A549 (cell line): ENCODE data around the gene CHST11. TPM values are rescaled to one million over a fixed set of nuclear protein-coding genes. Genes with fewer than 3 reads are reported as not detected.

Source experiments
- ATAC-seq, 2 experiments: fragments of 200-7000 bp in 1 of 2; fragments of >200 bp in 1 of 2; cut with Nextera tagmentation in 1 of 2; cut with Tn5 transposase in 1 of 2; 3 replicates each; pipeline versions ENCODE4 v1.8.0 to v1.9.1; 2018 to 2020; ENCODE audit warnings: mild to moderate bottlenecking in 1 of 2, moderate library complexity in 1 of 2
- CTCF ChIA-PET: fragments of 300-600 bp; sonication (Branson Sonifier 250); formaldehyde crosslinking; extraction: SDS; loops from one replicate; lab custom pipeline; 2021; ENCODE audit warnings: antibody characterized with exemption, inconsistent platforms; lab: Yijun Ruan, JAX
- POLR2A ChIA-PET: fragments of 350-600 bp; formaldehyde crosslinking; extraction: SDS; loops from one replicate; lab custom pipeline; 2021; ENCODE audit warnings: antibody characterized with exemption, inconsistent platforms; lab: Yijun Ruan, JAX
- DNase-seq, 2 experiments: peaks; one replicate each; pipeline versions ENCODE4 v3.0.0 to v3.0.0-alpha.2; 2011 to 2016; ENCODE audit warnings: low read depth in 1 of 2, low spot score in 1 of 2
- FAIRE-seq: peaks from 2 replicates; lab custom pipeline; 2011; peaks lifted over from hg19 to GRCh38; lab: Jason Lieb, UNC
- H3K27ac ChIP-seq, 2 experiments: fragments of >200 bp; sonication (Bioruptor Twin); formaldehyde crosslinking; 3 replicates each; pipeline ENCODE4 v1.5.1; 2016 to 2017
- H3K4me1 ChIP-seq: fragments of >200 bp; sonication (Bioruptor Twin); formaldehyde crosslinking; 3 replicates; pipeline ENCODE4 v1.6.1; 2016
- H3K4me2 ChIP-seq: fragments of >200 bp; sonication (Bioruptor Twin); formaldehyde crosslinking; 3 replicates; pipeline ENCODE4 v1.6.1; 2016
- H3K4me3 ChIP-seq: fragments of >200 bp; sonication (Bioruptor Twin); formaldehyde crosslinking; 3 replicates; pipeline ENCODE4 v1.5.1; 2016
- H3K9me3 ChIP-seq: fragments of >200 bp; sonication (Bioruptor Twin); formaldehyde crosslinking; 3 replicates; pipeline ENCODE4 v1.6.1; 2016
- ATOH8 ChIP-seq: fragments of 250-450 bp; sonication (Bioruptor Pico); IDR thresholded peaks from 2 replicates; pipeline ENCODE4 v1.5.0; 2020; ENCODE audit warnings: low read depth, mild to moderate bottlenecking, moderate library complexity
- BCL3 ChIP-seq: fragments of >200 bp; sonication (Bioruptor Twin); formaldehyde crosslinking; IDR thresholded peaks from 3 replicates; pipeline ENCODE4 v1.6.1; 2016
- BHLHE40 ChIP-seq: IDR thresholded peaks from 2 replicates; pipeline ENCODE4 v1.6.1; 2012; ENCODE audit warnings: low read depth, low read length, inconsistent platforms
- CBX2 ChIP-seq: fragments of 200-600 bp; sonication (generic); IDR thresholded peaks from 2 replicates; pipeline ENCODE4 v1.6.1; 2016; ENCODE audit warnings: low read depth, mild to moderate bottlenecking, borderline replicate concordance
- CBX8 ChIP-seq: fragments of 200-600 bp; sonication (generic); IDR thresholded peaks from 2 replicates; pipeline ENCODE4 v1.6.1; 2016
- CEBPB ChIP-seq, 2 experiments: fragments of >200 bp in 1 of 2; sonication (Bioruptor Twin) in 1 of 2; formaldehyde crosslinking in 1 of 2; IDR thresholded peaks; 2 replicates each; pipeline ENCODE4 v1.6.1; 2012 to 2016
- CHD4 ChIP-seq: fragments of 200-600 bp; sonication (generic); IDR thresholded peaks from 2 replicates; pipeline ENCODE4 v1.6.1; 2016; ENCODE audit warnings: antibody characterized with exemption, mild to moderate bottlenecking, borderline replicate concordance
- E2F6 ChIP-seq: IDR thresholded peaks from 2 replicates; pipeline ENCODE4 v1.6.1; 2012; ENCODE audit warnings: low read depth, borderline replicate concordance
- EHF ChIP-seq: fragments of 250-450 bp; sonication (Bioruptor Pico); IDR thresholded peaks from 2 replicates; pipeline ENCODE4 v1.5.0; 2020; ENCODE audit warnings: mild to moderate bottlenecking
- EHMT2 ChIP-seq: fragments of 200-600 bp; sonication (generic); IDR thresholded peaks from 2 replicates; pipeline ENCODE4 v1.6.1; 2016; ENCODE audit warnings: antibody characterized with exemption, low read depth, mild to moderate bottlenecking, moderate library complexity
- EP300 ChIP-seq, 2 experiments: fragments of >200 bp; sonication (Bioruptor Twin); formaldehyde crosslinking; IDR thresholded peaks; 2 replicates in 1 of 2; 3 replicates in 1 of 2; pipeline ENCODE4 v1.6.1; 2016 to 2017
- ESRRA ChIP-seq: fragments of 150-350 bp; IDR thresholded peaks from 2 replicates; pipeline ENCODE4 v1.6.1; 2014; ENCODE audit warnings: mild to moderate bottlenecking, low read length, borderline replicate concordance
- FOXS1 ChIP-seq: fragments of 250-450 bp; sonication (Bioruptor Pico); IDR thresholded peaks from 2 replicates; pipeline ENCODE4 v1.5.0; 2020; ENCODE audit warnings: mild to moderate bottlenecking, moderate library complexity
- HMGXB4 ChIP-seq: fragments of 250-450 bp; sonication (Bioruptor Pico); IDR thresholded peaks from 2 replicates; pipeline ENCODE4 v1.5.0; 2021; ENCODE audit warnings: mild to moderate bottlenecking, moderate library complexity, borderline replicate concordance
- HOXA7 ChIP-seq: fragments of 250-450 bp; sonication (Bioruptor Pico); IDR thresholded peaks from 2 replicates; pipeline ENCODE4 v1.5.0; 2020; ENCODE audit warnings: mild to moderate bottlenecking, moderate library complexity
- HOXB13 ChIP-seq: fragments of 250-450 bp; sonication (Bioruptor Pico); IDR thresholded peaks from 2 replicates; pipeline ENCODE4 v1.5.0; 2020; ENCODE audit warnings: low read depth, mild to moderate bottlenecking, moderate library complexity
- HOXB5 ChIP-seq: fragments of 250-450 bp; sonication (Bioruptor Pico); IDR thresholded peaks from 2 replicates; pipeline ENCODE4 v1.5.0; 2020; ENCODE audit warnings: mild to moderate bottlenecking, moderate library complexity
- JUNB ChIP-seq: fragments of >200 bp; sonication (Bioruptor Twin); formaldehyde crosslinking; IDR thresholded peaks from 2 replicates; pipeline ENCODE4 v1.6.1; 2016
- KDM5A ChIP-seq: fragments of 200-600 bp; sonication (generic); IDR thresholded peaks from 2 replicates; pipeline ENCODE4 v1.6.1; 2016; ENCODE audit warnings: antibody characterized with exemption, mild to moderate bottlenecking
- MAFK ChIP-seq: fragments of 450-650 bp; IDR thresholded peaks from 2 replicates; pipeline ENCODE4 v1.6.1; 2014; ENCODE audit not compliant: partially characterized antibody
- NPAS2 ChIP-seq: fragments of 250-450 bp; sonication (Bioruptor Pico); IDR thresholded peaks from 2 replicates; pipeline ENCODE4 v1.8.0; 2022; ENCODE audit warnings: mild to moderate bottlenecking, moderate library complexity, borderline replicate concordance
- NR3C1 ChIP-seq: fragments of >200 bp; sonication (Bioruptor Twin); formaldehyde crosslinking; IDR thresholded peaks from 3 replicates; pipeline ENCODE4 v1.6.1; 2017
- PBX3 ChIP-seq: IDR thresholded peaks from 2 replicates; pipeline ENCODE4 v1.6.1; 2012
- PHF8 ChIP-seq: fragments of 200-600 bp; sonication (generic); IDR thresholded peaks from 2 replicates; pipeline ENCODE4 v1.6.1; 2016; ENCODE audit warnings: low read depth, mild to moderate bottlenecking, antibody characterized with exemption, moderate library complexity, borderline replicate concordance
- POLR2A ChIP-seq: IDR thresholded peaks from 2 replicates; pipeline ENCODE4 v1.6.1; 2012; ENCODE audit warnings: mild to moderate bottlenecking, low read length
- POLR2AphosphoS2 ChIP-seq: conservative IDR thresholded peaks from 2 replicates; pipeline ENCODE4 v1.6.1; 2012; ENCODE audit warnings: low read length, improper control_type of control experiment, inconsistent platforms
- RAD21 ChIP-seq, 2 experiments: fragments of >200 bp in 1 of 2; sonication (Bioruptor Twin) in 1 of 2; formaldehyde crosslinking in 1 of 2; IDR thresholded peaks in 1 of 2; conservative IDR thresholded peaks in 1 of 2; 2 replicates in 1 of 2; 3 replicates in 1 of 2; pipeline ENCODE4 v1.6.1; 2012 to 2018; ENCODE audit warnings: inconsistent platforms in 1 of 2
- RARB ChIP-seq: fragments of 250-450 bp; sonication (Bioruptor Pico); IDR thresholded peaks from 2 replicates; pipeline ENCODE4 v1.8.0; 2021; ENCODE audit warnings: mild to moderate bottlenecking, moderate library complexity
- RFX5 ChIP-seq: fragments of 450-650 bp; IDR thresholded peaks from 2 replicates; pipeline ENCODE4 v1.7.1; 2014; ENCODE audit warnings: antibody characterized with exemption, mild to moderate bottlenecking, moderate library complexity
- SMC3 ChIP-seq: fragments of >200 bp; sonication (Bioruptor Twin); formaldehyde crosslinking; IDR thresholded peaks from 3 replicates; pipeline ENCODE4 v1.6.1; 2018; ENCODE audit warnings: inconsistent platforms
- SREBF2 ChIP-seq: fragments of 450-650 bp; IDR thresholded peaks from 2 replicates; pipeline ENCODE4 v1.6.1; 2014; ENCODE audit warnings: mild to moderate bottlenecking, moderate library complexity
- ZC3H11A ChIP-seq: fragments of 450-650 bp; IDR thresholded peaks from 2 replicates; pipeline ENCODE4 v1.6.1; 2014; ENCODE audit warnings: antibody characterized with exemption, mild to moderate bottlenecking
- ZFP36 ChIP-seq: fragments of 450-650 bp; IDR thresholded peaks from 2 replicates; pipeline ENCODE4 v1.6.1; 2014; ENCODE audit warnings: borderline replicate concordance; ENCODE audit not compliant: partially characterized antibody
- WGBS: methylation state at CpG from one replicate; pipeline ENCODE4 v1.1.6; 2017; ENCODE audit errors: missing lambda C conversion rate; 5-methylcytosine and 5-hydroxymethylcytosine counted together
- polyA plus RNA-seq, 4 experiments: library from polyadenylated mRNA; depleted of rRNA in 3 of 4; stranded (reverse); fragments of >200 nt; fragmentation: RNase III in 1 of 4; extraction: RNeasy Plus Mini Kit Qiagen cat#74134 plus additional on column Dnase treatment in 1 of 4; gene quantifications; 2 replicates in 3 of 4; 3 replicates in 1 of 4; pipeline ENCODE4 v1.2.3, GENCODE V29; 2011 to 2017

CHST11 gene
- polyA plus RNA-seq, 2 of the 4 experiments (the other 2 are of a cell fraction) = 19.2 to 21.8 TPM

- ATAC-seq (no peak), DNase-seq (no peak), FAIRE-seq (no peak)
- no peak overlapping the region for H3K4me3 ChIP-seq
- ChIA-PET POLR2A (no interaction called here), CTCF (no interaction called here)
- H3K27ac ChIP-seq = no peak overlapping the region
- H3K4me2 ChIP-seq = no peak overlapping the region
- 94% methylated on average over 2 of the region's 2 CpGs for WGBS
- H3K9me3 ChIP-seq = no peaks in the 10 kb centered on the region
- no peaks in the 10 kb centered on the region for H3K4me1 ChIP-seq
- TF ChIP-seq CBX8 (no peak), SREBF2 (no peak), POLR2A (no peak)
These were observed 37.0 kb upstream of the CHST11 start for GRCh38 chr12:104419717-104420116.

- DNase-seq (no peak), ATAC-seq (no peak), FAIRE-seq (no peak)
- no peak overlapping the region for H3K4me3 ChIP-seq
- no peaks in the 10 kb centered on the region for H3K9me3 ChIP-seq
- no peaks in the 10 kb centered on the region for H3K4me1 ChIP-seq
- WGBS = 75% methylated on average over 2 of the region's 2 CpGs
- no peak for TF ChIP-seq EHF (CRISPR knock-in tag)
- no peak for TF ChIP-seq POLR2AphosphoS2
- no peak for TF ChIP-seq BHLHE40
- TF ChIP-seq CEBPB (IDR thresholded peaks at IDR 0.05) = no peak
- no peak for TF ChIP-seq ATOH8
- no peak for TF ChIP-seq CHD4
- TF ChIP-seq SMC3 = no peak
- no peak for TF ChIP-seq KDM5A
- TF ChIP-seq ESRRA = no peak
- TF ChIP-seq NPAS2 (CRISPR knock-in tag) = no peak
- no peak for TF ChIP-seq EHMT2
- no peak for TF ChIP-seq MAFK
- no peak for TF ChIP-seq RAD21 (conservative IDR thresholded peaks at IDR 0.05 in 1 of 2, IDR thresholded peaks at IDR 0.05 in 1 of 2)
- no peak for TF ChIP-seq RARB (CRISPR knock-in tag)
- TF ChIP-seq PHF8 = no peak
- no peak overlapping the region for H3K27ac ChIP-seq
- ChIA-PET CTCF (interaction anchor here (1.1 kb wide), 1 partner anchor 8 kb away, joined by 3 read pairs; no protein-coding TSS in a partner anchor), POLR2A (no interaction called here)
- H3K4me2 ChIP-seq = no peak overlapping the region
These were observed 35.9 kb upstream of the CHST11 start for GRCh38 chr12:104420868-104421267.

- CTCF ChIA-PET = no interaction called here
- no peak overlapping the region for H3K4me3 ChIP-seq
- no peak for FAIRE-seq
- ATAC-seq = no peak
- H3K27ac ChIP-seq = no peak overlapping the region
- POLR2A ChIA-PET = no interaction called here
- no peaks in the 10 kb centered on the region for H3K4me1 ChIP-seq
- H3K9me3 ChIP-seq = no peaks in the 10 kb centered on the region
- no peak overlapping the region for H3K4me2 ChIP-seq
- 84% methylated on average over 2 of the region's 2 CpGs for WGBS
- no peak for DNase-seq
- no peak for TF ChIP-seq ESRRA
- TF ChIP-seq CBX8 = no peak
- TF ChIP-seq BCL3 = no peak
- TF ChIP-seq ZC3H11A = no peak
- no peak for TF ChIP-seq HOXA7
- no peak for TF ChIP-seq E2F6
- no peak for TF ChIP-seq CBX2
- TF ChIP-seq FOXS1 (CRISPR knock-in tag) = no peak
- TF ChIP-seq NR3C1 = no peak
- TF ChIP-seq RFX5 = no peak
- no peak for TF ChIP-seq JUNB
- no peak for TF ChIP-seq POLR2A
- no peak for TF ChIP-seq EP300 (IDR thresholded peaks at IDR 0.05)
- no peak for TF ChIP-seq PBX3
- no peak for TF ChIP-seq HMGXB4 (CRISPR knock-in tag)
- no peak for TF ChIP-seq HOXB5 (CRISPR knock-in tag)
- no peak for TF ChIP-seq ZFP36
- TF ChIP-seq HOXB13 (CRISPR knock-in tag) = no peak
These were observed 35.4 kb upstream of the CHST11 start for GRCh38 chr12:104421343-104421742.
